Peyer's patch (tissue), 4 donors: ENCODE measurements around the gene TMED1. TPM values are rescaled to one million over a fixed set of nuclear protein-coding genes. Genes with fewer than 3 reads are reported as not detected.
A peak's percentile ranks its signal among the peaks of the same experiment; 100 is the strongest.

ENCODE experiments used
- DNase-seq, 3 donors: peaks; one replicate each; pipeline ENCODE4 v3.0.0-alpha.2; 2017 to 2019
- H3K27ac ChIP-seq, 4 donors: fragments of 200-600 bp; sonication (generic); one replicate each; pipeline ENCODE4 v1.5.1; 2016 to 2019
- H3K27me3 ChIP-seq, 2 donors: fragments of 200-600 bp; sonication (generic); one replicate each; pipeline ENCODE4 v1.5.1; 2019
- H3K36me3 ChIP-seq, 3 donors: fragments of 200-600 bp; sonication (generic); one replicate each; pipeline ENCODE4 v1.5.1; 2016 to 2019
- H3K4me1 ChIP-seq, 4 donors: fragments of 200-600 bp; sonication (generic); one replicate each; pipeline ENCODE4 v1.5.1; 2016 to 2019
- H3K4me3 ChIP-seq, 4 donors: fragments of 200-600 bp; sonication (generic); 1 replicate in 3 of 4; 2 replicates in 1 of 4; pipeline ENCODE4 v1.5.1; 2016 to 2019; ENCODE audit warnings: mild to moderate bottlenecking in 1 of 4
- H3K9me3 ChIP-seq, 4 donors: fragments of 200-600 bp; sonication (generic); one replicate each; pipeline ENCODE4 v1.5.1; 2016 to 2019; ENCODE audit warnings: mild to moderate bottlenecking in 1 of 4
- CTCF ChIP-seq, 6 experiments: fragments of 450-650 bp in 4 of 6; fragments of 200-600 bp in 2 of 6; sonication (generic) in 1 of 6; IDR thresholded peaks; one replicate each; pipeline ENCODE4 v1.5.1; 2017 to 2019; ENCODE audit warnings: antibody characterized with exemption in 6 of 6, mild to moderate bottlenecking in 3 of 6, moderate library complexity in 1 of 6
- POLR2A ChIP-seq, 2 donors: fragments of 450-650 bp; IDR thresholded peaks; one replicate each; pipeline ENCODE4 v1.5.1; 2017; ENCODE audit warnings: antibody characterized with exemption in 2 of 2, mild to moderate bottlenecking in 2 of 2, moderate library complexity in 2 of 2
- total RNA-seq, 4 donors: library from RNA; depleted of rRNA; stranded (reverse); fragments of >200 nt; gene quantifications; one replicate each; pipeline ENCODE4 v1.1.0, GENCODE V29; 2016

TMED1 gene
- 10 to 100 TPM; 11.6 to 18.4 (median 16.0) TPM for total RNA-seq

GRCh38 chr19:10835754-10836478 lies at the start of gene TMED1:
TSS of gene TMED1 (minus strand) at chr19:10836212. CDS start at chr19:10836191, 21 bp downstream.
- H3K4me3 ChIP-seq: peak within 1 kb of the TSS; percentile 64 to 86 (median 70)
- H3K4me1 ChIP-seq: peaks cover 0 to 11% (median 0%) of the 10 kb centered on the region in 4 donors
- H3K27ac ChIP-seq: peak within 1 kb of the TSS; percentile 93 to 99 (median 96)
- no peaks in the 10 kb centered on the region for H3K27me3 ChIP-seq
- peak; percentile 99 to 100 (median 100) for DNase-seq
- H3K36me3 ChIP-seq: peaks cover 0 to 32% (median 0%) of the 10 kb centered on the region in 3 donors
- TF ChIP-seq CTCF (IDR thresholded peaks at IDR 0.05) (peak; percentile 3 to 71 (median 47)), POLR2A (IDR thresholded peaks at IDR 0.05) (peak; percentile 38 to 69)
- H3K9me3 ChIP-seq: peaks cover 0 to 8% (median 3%) of the 10 kb centered on the region in 4 donors

- H3K4me1 ChIP-seq: peaks cover 0 to 11% (median 5%) of the 10 kb centered on the region in 4 donors
- no peaks in the 10 kb centered on the region for H3K27me3 ChIP-seq
- no peaks in the 10 kb centered on the region for H3K9me3 ChIP-seq
- no peaks in the 10 kb centered on the region for H3K36me3 ChIP-seq
- no peak overlapping the region for H3K27ac ChIP-seq
- H3K4me3 ChIP-seq: no peak overlapping the region
- no peak for DNase-seq
- TF ChIP-seq CTCF (IDR thresholded peaks at IDR 0.05): no peak
- TF ChIP-seq POLR2A (IDR thresholded peaks at IDR 0.05): no peak
These were observed 49.5 kb upstream of the TMED1 start for GRCh38 chr19:10885201-10886169.

GRCh38 chr19:10884274-10884673 lies 48.3 kb upstream of the TMED1 start:
- Histone ChIP-seq H3K4me1 (peaks cover 0 to 11% (median 5%) of the 10 kb centered on the region in 4 donors), H3K36me3 (no peaks in the 10 kb centered on the region), H3K4me3 (no peak overlapping the region), H3K27ac (no peak overlapping the region), H3K27me3 (no peaks in the 10 kb centered on the region), H3K9me3 (no peaks in the 10 kb centered on the region)
- DNase-seq: no peak
- TF ChIP-seq POLR2A (IDR thresholded peaks at IDR 0.05) (no peak), CTCF (IDR thresholded peaks at IDR 0.05) (no peak)

- no peak for TF ChIP-seq POLR2A (IDR thresholded peaks at IDR 0.05)
- TF ChIP-seq CTCF (IDR thresholded peaks at IDR 0.05): no peak
- Histone ChIP-seq H3K36me3 (no peaks in the 10 kb centered on the region), H3K9me3 (no peaks in the 10 kb centered on the region), H3K4me1 (peaks cover 0 to 12% (median 6%) of the 10 kb centered on the region in 4 donors), H3K27ac (no peak overlapping the region), H3K4me3 (no peak overlapping the region), H3K27me3 (no peaks in the 10 kb centered on the region)
- no peak for DNase-seq
These were observed 46.1 kb upstream of the TMED1 start for GRCh38 chr19:10882108-10882457.

GRCh38 chr19:10881403-10882107 lies 45.5 kb upstream of the TMED1 start:
- Histone ChIP-seq H3K9me3 (no peaks in the 10 kb centered on the region), H3K4me3 (no peak overlapping the region), H3K36me3 (no peaks in the 10 kb centered on the region), H3K27me3 (no peaks in the 10 kb centered on the region), H3K27ac (no peak overlapping the region), H3K4me1 (peaks cover 0 to 13% (median 6%) of the 10 kb centered on the region in 4 donors)
- TF ChIP-seq POLR2A (IDR thresholded peaks at IDR 0.05): no peak
- no peak for TF ChIP-seq CTCF (IDR thresholded peaks at IDR 0.05)
- DNase-seq: no peak
